Measurements from ENCODE around the gene ADCY3. TPM values are rescaled to one million over a fixed set of nuclear protein-coding genes. Genes with fewer than 3 reads are reported as not detected.

The ADCY3 gene
- total RNA-seq, 2 donors from 2014 or later, result 25.2 to 33.7 TPM

DNA sequence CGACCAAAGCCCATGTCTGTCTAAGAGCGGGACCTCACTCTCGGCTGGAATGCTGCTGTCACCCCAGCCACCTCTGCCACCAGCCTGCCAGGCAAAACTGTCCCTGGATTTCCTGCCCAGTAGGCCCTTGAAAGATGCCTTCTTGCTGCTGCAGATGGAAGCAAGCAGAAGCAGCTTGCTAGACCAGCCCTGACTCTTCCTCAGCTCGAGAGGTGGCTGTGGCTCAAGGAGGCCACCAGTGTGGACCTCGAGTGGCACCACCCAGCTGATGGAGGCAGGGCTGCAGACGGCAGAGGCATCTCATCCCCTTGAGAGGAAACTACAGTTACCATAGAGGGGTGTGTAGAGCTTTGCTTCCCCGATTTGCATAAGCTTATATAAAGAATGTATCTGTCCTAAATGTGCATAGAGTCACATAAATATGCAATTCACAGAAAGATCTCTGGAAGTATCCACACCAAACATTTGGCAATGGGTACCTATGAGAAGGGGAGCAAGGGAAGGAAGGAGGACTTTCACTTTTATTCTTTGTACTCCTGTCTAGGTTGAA lies 20.6 kb downstream of the ADCY3 start:
- intact Hi-C loops (cut with DNase I), result no loop called here
- TF ChIP-seq, protein P1, sequence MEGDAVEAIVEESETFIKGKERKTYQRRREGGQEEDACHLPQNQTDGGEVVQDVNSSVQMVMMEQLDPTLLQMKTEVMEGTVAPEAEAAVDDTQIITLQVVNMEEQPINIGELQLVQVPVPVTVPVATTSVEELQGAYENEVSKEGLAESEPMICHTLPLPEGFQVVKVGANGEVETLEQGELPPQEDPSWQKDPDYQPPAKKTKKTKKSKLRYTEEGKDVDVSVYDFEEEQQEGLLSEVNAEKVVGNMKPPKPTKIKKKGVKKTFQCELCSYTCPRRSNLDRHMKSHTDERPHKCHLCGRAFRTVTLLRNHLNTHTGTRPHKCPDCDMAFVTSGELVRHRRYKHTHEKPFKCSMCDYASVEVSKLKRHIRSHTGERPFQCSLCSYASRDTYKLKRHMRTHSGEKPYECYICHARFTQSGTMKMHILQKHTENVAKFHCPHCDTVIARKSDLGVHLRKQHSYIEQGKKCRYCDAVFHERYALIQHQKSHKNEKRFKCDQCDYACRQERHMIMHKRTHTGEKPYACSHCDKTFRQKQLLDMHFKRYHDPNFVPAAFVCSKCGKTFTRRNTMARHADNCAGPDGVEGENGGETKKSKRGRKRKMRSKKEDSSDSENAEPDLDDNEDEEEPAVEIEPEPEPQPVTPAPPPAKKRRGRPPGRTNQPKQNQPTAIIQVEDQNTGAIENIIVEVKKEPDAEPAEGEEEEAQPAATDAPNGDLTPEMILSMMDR (IDR thresholded peaks at IDR 0.05), result no peak
- no peak overlapping the region for H3K27ac ChIP-seq

DNA sequence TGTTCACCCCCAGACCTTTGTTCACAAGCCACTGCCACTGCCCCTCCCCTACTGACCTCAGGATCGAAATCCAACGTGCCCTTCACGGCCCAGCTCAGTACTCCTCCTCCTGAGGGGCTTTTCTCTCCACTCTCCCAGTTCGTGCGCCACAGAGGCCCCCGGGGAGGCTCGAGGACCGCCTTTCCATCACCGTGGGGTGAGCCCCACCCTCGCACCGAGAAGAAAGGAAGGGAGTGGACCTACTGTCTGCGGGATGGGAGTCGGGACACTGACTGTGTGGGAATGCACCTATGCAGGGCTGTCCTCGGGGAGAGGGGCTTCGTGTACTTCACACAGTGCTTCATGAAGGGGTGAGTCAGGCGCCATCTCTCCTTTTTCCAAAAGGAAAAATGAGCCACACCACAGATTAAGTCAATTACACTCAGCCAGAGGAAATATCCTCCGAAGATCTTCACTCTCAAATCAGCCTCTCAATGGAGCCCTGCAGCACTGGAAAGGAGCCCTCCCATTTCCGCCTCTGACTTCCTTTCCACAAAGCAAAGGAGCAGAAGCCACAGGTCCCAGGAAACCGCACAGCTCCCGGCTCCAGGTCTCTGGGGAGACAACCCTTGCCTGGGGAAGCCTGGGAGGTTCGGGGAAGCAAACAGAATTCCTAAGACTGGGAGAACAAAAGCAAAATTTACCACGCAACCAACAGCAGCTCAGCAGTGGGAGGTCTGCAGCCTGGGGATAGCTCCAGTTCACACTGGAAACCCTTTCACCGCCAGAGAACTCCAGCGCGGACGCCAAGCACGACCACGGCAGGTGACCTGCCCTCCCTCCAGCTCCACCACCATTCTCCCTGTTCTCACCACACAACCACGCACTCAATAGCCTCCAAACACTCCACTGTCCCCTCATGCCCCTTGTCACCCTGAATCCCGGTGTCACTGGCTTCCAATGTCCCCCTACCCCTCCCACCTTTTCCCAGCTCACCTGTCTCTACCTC lies 21.6 kb downstream of the ADCY3 start:
- no peak for DNase-seq
- intact Hi-C loops (cut with DNase I), result no loop called here
- H3K27me3 ChIP-seq, result no peaks in the 10 kb centered on the region
- H3K9me3 ChIP-seq, result no peaks in the 10 kb centered on the region
- H3K9ac ChIP-seq (ENCODE audit: low read depth in 2 of 2, low read length in 2 of 2), result no peak overlapping the region
- H3K36me3 ChIP-seq, result no peaks in the 10 kb centered on the region
- TF ChIP-seq, protein P1 (IDR thresholded peaks at IDR 0.05), result no peak
- no peak overlapping the region for H3K27ac ChIP-seq
- H3K4me1 ChIP-seq, result no peaks in the 10 kb centered on the region
- H3K4me3 ChIP-seq, result no peak overlapping the region

More for the DNA sequence above, 20.6 kb downstream of the ADCY3 start:
- DNase-seq, result no peak
- no peaks in the 10 kb centered on the region for H3K36me3 ChIP-seq
- no peaks in the 10 kb centered on the region for H3K4me1 ChIP-seq
- no peaks in the 10 kb centered on the region for H3K9me3 ChIP-seq
- no peak overlapping the region for H3K4me3 ChIP-seq
- no peak overlapping the region for H3K9ac ChIP-seq (ENCODE audit: low read depth in 2 of 2, low read length in 2 of 2)
- no peaks in the 10 kb centered on the region for H3K27me3 ChIP-seq

DNA sequence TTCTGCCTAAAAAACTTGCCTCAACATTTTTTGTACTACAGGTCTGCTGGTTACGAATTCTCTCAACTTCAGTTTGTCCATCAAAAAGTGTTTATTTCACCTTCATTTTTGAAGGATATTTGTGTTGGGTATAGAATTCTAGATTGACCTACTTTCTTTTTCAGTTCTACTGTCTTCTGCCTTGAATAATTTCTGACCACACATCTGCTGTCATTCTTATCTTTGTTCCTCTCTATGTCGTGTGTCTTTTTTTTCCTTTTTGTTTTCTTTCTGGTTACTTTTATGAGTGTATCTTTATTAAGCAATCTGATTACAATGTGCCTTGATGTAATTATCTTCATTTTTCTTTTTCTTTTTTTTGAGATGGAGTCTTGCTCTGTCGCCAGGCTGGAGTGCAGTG lies 25.3 kb downstream of the ADCY3 start:
- no peak for DNase-seq
- Histone ChIP-seq H3K4me3 (no peak overlapping the region), H3K27ac (no peak overlapping the region), H3K36me3 (no peaks in the 10 kb centered on the region), H3K27me3 (no peaks in the 10 kb centered on the region), H3K4me1 (no peaks in the 10 kb centered on the region), H3K9me3 (no peaks in the 10 kb centered on the region), H3K9ac (ENCODE audit: low read depth in 2 of 2, low read length in 2 of 2) (no peak overlapping the region)
- TF ChIP-seq, protein P1 (IDR thresholded peaks at IDR 0.05), result no peak
- intact Hi-C loops (cut with DNase I), result no loop called here

DNA sequence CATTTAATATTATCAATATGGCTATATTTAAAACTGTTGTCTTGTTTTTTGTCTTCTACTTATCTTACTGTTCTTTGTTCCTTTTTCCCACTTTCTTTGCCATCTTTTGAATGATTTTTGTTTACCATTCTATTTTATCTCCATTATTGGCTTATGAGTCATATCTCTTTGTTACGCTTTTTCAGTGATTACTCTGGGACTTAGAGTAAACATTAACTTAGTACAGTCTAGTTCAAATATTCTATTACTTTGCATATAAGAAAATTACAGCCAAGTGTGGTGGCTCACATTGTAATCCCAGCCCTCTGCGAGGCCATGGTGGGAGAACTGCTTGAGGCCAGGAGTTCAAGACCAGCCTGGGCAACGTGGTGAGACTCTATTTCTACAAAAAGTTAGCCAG lies 26.1 kb downstream of the ADCY3 start:
- H3K9ac ChIP-seq (ENCODE audit: low read depth in 2 of 2, low read length in 2 of 2), result no peak overlapping the region
- no peak overlapping the region for H3K27ac ChIP-seq
- TF ChIP-seq, protein P1 (IDR thresholded peaks at IDR 0.05), result no peak
- DNase-seq, result no peak
- H3K9me3 ChIP-seq, result no peaks in the 10 kb centered on the region
- H3K4me3 ChIP-seq, result no peak overlapping the region
- H3K27me3 ChIP-seq, result no peaks in the 10 kb centered on the region
- H3K36me3 ChIP-seq, result no peaks in the 10 kb centered on the region
- H3K4me1 ChIP-seq, result no peaks in the 10 kb centered on the region
- intact Hi-C loops (cut with DNase I), result no loop called here

DNA sequence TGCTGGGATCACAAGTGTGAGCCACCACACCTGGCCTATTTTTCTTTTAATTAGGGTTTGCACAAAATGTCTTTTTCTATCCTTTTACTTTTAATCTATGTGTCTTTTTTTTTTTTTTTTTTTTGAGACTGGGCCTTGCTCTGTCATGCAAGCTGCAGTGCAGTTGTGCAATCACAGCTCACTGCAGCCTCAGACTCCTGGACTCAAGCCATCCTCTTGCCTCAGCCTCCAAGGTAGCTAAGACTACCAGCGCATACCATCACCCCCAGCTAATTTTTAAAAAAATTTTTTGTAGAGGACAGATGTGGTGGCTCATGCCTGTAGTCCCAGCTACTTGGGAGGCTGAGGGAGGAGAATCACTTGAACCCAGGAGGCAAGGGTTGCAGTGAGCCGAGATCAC lies 27.1 kb downstream of the ADCY3 start:
- Histone ChIP-seq H3K36me3 (no peaks in the 10 kb centered on the region), H3K9ac (ENCODE audit: low read depth in 2 of 2, low read length in 2 of 2) (no peak overlapping the region), H3K4me3 (no peak overlapping the region), H3K9me3 (no peaks in the 10 kb centered on the region), H3K27me3 (no peaks in the 10 kb centered on the region), H3K4me1 (no peaks in the 10 kb centered on the region), H3K27ac (no peak overlapping the region)
- TF ChIP-seq, protein P1 (IDR thresholded peaks at IDR 0.05), result no peak
- intact Hi-C loops (cut with DNase I), result no loop called here
- DNase-seq, result no peak
